ENCODE measurements around the gene NKPD1.
"Not testable (repeated sequence)": the region's sequence is repeated elsewhere in the genome, so short reads cannot be mapped to it uniquely, and the experiment has no call there.

The NKPD1 gene

DNA sequence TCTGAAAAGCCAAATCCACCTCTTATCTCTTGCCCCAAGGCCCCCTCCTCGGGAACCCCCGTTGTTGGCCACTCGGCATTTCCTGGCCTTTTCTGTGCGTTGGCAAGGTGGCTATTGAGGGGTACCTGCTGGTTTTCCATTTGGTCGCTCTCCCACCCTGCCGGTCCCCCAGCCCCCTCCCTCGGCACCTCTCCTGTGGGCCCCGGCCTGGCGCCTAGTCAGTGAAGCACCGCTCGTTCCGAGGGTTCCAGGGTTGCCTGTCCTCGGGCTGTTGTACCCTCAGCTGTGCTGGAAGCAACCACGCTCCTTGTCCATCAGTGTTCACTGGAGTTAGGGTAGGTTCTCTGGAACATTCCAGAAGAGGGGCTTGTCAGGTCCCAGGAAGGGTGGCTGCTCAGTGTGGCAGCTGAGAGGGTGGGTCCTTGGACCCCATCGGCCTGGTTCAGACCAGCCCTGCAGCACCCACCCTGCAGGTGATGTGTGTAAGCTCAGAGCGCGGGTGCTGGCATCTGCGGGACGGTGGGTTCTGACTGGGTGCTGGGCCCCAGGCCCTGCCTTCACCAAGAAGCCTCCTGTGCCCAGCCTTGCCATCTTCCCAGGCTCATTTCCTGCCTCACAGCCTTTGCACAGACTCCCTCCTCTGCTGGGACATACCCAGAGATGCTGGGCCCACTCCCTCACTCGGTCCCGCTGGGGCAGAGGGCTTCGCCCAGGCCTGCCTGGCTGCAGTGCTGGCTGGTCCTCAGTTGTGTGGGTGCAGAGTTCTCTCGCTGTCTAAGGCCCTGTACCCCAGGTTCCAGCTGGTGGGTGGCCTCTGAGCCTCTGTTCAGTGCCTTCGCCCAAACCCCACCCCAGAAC lies 21.3 kb downstream of the NKPD1 start:
- DNase-seq (ENCODE audit: low read depth): no peak

DNA sequence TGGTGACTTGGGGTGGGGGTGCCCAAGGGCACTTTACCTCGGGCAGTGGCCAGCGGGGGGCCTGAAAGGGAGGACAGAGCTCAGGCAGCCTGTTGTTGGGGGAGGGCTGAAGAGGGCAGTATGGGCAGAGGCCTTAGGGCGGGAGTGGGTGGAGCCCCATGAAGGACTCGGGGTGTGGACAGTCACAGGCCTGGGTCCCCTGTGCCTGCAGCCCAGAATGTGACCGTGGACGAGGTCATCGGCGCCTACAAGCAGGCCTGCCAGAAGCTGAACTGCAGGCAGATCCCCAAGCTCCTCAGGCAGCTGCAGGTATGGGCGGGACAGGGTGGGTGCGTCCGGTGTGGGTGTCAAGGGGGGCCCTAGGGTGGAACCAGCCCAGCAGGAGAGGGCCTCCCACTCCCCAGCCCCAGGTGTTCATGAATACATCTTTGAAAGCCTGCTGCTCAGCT lies 22.5 kb downstream of the NKPD1 start:
- no peak for DNase-seq (ENCODE audit: low read depth)

DNA sequence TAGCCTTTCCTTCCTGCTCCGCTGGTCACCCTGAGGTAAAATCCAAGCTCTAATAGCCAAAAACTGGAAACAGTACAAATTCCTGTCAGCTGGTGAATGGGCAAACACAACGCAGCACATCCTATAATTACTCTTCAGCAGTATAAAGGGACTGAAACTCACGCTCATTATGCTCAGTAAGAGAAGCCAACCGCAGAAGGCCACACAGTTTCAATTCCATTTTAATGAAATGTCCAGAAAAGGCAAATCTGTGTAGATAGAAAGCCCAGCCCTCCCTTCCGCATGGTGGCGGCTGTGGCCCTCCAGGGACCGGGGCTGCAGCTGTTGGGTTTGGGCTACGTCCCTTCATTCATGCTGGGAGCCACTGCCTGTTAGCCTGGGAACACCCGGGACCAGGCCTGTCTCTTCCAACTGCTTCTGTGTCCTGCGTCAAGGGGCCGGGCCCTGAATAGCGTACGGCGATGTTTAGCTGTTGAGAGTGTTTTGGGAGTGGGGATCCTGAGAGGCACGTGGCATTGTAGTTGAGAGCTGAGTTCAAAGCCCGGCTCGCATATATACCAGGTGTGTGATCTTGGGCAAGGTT lies 23.5 kb downstream of the NKPD1 start:
- DNase-seq (ENCODE audit: low read depth): no peak

DNA sequence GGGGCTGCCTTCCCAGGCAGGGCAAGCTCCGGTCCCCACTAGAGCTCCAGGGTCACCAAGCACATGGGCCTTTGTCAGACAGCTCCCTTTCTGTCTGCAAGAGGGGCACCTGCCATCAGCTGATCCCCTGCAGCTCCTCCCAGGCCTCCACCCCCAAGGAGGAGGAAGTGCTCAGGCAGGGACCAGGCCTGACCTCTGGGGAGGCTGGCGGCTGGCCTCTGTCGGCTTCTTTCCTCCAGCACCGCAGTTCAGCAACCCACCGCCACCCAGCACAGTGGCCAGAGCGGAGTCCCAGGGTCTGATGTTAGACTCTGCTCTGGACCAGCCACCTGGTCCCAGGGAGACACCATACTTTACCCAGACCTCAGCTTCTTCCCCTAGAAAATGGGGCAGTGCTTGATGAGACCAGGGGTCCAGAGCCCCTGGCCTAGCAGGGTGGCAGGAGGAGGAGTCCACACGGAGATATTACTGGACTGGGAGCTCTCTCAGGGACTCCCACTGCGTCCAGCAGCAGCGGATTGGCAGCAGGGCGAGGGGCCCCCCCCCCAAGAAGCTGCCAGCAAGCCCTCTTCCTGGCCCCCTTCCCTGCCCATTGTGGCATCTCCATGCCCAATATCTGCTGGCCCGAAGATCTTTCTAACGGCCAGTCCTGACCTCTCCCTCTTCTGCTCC lies 24.1 kb downstream of the NKPD1 start:
- no peak for DNase-seq (ENCODE audit: low read depth)

DNA sequence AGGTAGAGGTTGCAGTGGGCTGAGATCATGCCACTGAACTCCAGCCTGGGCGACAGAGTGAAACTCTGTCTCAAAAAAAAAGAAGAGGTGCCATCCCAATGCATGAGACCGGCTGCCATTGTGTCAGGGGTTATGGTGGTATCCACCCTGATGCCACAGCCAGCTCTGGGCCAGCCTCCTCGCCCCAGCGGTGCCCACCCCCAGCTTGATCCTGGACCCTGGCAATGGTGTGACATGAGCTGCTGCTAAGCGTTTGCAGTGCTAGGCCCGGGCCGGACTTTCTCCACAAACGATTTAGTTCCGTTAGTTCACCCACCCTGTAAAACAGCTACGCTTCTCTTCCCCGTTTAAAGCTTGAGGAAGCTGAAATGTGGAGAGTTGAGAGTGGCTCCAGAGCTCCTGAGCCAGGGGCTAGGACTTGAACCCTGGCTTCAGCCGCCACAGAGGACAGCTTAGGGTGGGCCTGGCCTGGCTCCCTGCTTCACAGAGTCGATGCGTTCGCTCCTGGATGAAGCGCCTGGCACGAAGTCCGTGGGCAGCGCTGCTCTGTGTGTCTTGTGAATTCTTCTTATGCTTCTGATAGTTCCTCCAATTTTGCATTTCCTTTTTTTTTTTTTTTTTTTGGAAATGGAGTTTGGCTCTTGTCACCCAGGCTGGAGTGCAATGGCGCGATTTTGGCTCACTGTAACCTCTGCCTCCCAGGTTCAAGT lies 25.5 kb downstream of the NKPD1 start:
- no peak for DNase-seq (ENCODE audit: low read depth)

DNA sequence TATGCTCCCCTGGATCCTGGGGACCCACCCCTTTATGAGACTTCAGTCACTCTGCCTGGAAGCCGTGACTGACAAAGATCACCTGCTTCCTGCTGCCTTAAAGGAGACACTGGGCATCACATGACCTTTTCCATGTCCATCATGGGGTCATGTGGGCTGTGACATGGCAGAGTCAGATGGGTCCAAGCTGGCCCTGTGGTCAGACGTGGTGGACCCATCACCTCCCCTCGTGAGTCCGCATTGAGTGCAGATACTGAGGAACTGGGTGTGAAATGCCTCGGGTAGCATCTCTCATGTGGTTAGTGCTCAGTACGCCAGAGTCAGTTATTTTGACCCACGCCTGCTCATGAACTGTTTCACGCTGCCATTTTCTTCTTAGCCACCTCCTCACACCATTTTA lies 27.1 kb downstream of the NKPD1 start:
- no peak for DNase-seq (ENCODE audit: low read depth)

DNA sequence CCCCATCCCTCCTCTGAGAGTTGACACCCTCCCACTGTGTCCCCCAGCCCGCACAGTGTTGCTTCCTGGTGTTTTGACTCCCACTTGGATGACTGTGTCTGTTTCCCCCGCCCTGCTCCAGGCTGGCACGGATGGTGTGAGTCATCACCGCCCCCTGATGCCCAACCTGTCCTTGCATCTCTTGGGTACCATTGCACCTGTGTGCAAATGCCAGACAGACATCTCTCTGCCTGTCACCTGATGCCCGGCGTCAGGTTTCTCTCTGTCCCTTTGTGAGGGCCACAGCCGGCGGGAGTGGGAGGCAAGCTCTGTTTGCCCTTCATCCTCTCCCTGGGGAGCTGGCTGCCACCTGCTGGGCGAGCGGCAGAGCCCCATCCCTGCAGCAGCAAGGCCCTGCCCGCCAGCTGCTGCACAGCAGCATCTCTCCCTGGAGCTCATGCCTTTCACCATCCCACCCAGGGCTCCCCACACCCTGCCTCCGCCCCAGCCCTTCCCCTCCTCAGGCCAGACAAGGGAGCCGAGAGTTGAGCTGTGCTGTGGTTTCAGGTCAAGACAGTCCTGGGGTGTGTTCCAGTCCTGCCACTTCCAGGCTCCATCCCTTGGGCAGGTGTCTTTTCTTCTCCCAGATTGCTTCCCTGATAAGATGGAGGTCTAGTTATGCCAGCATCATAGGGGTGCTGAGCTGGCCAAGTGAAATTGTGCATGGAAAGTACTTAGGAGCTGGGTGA lies 29.7 kb downstream of the NKPD1 start:
- no peak for DNase-seq (ENCODE audit: low read depth)

DNA sequence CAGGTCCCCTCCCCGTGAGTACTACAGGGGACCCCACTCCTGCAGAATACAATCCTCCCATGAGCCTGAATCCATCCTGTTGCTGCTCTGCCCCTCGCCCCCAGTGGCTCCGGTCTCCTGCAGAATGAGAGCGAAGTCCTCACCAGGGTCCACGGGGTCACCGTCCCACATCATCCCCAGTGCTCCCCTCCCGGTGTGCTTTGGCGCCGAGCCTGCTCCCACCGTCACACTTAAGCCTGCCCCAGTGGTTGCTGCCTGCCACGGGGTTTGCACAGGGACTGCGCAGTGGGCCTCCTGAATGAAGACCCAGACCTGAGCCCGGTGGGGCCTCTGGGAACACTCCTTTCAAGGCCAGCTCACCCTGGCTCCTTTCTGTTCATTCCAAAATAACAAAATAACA lies 30.5 kb downstream of the NKPD1 start:
- no peak for DNase-seq (ENCODE audit: low read depth)

DNA sequence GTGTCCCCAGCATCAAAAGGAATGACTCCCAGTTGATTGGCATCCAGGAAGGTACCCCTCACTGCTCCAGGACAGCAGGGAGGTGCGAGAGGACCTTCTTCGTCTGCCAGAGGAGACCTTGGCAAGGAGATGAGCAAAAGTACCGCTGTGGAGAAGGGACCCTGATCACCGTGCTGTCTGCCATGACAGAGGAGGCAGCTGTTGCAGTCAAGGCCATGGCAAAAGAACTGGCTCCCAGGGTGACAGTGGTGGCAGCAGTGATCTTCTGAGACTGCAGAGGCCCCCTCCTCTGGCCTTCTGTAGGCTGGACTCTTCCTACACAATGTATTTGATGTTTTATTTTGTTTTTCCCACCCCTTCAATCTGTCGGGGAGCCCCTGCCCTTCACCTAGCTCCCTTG lies 32.0 kb downstream of the NKPD1 start:
- no peak for DNase-seq (ENCODE audit: low read depth)

DNA sequence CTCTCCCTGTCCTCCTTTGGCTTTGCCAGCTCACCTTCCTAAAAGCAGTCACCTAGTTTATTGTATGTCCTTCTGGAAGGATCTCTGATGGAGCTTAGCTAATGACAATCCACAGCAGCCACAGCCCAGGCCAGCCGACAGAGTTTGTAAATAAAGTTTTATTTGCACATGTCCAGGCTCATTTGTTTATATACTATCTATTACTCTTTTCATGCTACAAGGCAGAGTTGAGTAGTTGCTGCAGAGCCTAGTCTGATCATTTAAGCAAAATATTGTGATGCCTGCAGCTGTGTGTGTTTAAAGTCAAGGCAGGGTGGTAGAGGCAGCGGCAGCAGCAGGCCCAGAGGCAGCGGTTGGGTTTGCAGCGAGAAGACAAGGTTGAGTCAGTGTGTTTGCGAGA lies 32.6 kb downstream of the NKPD1 start:
- DNase-seq (ENCODE audit: low read depth): no peak

DNA sequence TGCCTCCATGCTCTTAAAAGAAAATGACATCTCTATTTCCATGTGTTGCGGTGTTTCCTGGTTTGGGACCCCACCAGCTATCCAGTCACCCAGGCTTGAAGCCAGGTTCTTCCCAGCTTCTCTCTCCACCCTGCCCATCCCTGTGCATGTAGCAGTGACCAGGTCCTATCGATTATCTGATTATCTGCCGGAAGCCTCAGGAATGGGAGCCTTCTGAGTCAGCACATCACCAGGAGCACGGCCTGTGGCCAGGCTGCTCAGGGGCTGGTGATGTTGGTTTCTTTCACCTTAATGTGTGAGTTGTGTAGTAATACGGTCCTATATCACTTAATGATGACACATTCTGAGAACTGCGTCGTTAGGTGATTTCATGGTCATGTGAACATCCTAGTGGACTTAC lies 34.1 kb downstream of the NKPD1 start:
- no peak for DNase-seq (ENCODE audit: low read depth)

DNA sequence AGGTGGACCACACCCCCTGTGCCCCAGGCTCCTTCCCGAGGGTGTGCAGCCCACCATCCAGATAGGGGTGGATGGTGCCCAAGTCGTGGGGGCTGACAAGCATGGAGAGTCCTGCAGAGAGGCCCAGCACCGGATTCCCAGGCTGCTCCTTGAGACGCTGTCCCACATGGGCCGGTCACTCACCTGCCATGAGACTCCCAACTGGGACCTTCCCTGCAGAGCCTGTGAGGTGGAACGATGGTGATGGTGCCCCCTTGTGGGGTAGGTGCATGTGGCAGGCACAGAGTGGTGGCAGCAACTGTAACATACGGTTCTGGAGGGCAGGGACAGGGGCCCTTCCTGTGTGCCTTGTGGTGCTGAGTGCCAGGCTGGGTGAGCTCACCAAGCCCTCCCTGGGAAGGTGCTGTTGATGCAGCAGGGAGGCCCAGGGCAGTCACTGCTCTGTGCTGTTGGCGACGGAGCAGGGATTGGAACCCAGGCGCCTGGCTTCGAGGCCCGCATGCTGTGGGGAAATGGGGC lies 34.7 kb downstream of the NKPD1 start:
- no peak for DNase-seq (ENCODE audit: low read depth)

DNA sequence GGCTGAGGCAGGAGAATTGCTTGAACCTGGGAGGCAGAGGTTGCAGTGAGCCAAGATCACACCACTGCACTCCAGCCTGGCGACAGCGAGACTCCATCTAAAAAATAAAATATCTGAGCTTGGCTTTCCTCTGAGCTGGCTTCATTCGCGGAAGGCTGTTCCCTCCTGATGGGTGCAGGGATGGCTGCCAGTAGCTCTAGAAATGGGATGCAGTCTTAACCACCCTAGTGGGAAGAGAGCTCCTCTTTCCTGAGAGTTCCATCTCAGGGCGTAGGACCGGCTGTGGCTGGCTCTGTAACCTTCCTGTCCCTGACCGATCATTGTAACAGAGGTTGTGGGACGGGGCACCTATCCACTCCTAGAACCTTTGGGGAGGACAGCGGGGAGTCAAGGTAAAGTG lies 35.4 kb downstream of the NKPD1 start:
- no peak for DNase-seq (ENCODE audit: low read depth)

DNA sequence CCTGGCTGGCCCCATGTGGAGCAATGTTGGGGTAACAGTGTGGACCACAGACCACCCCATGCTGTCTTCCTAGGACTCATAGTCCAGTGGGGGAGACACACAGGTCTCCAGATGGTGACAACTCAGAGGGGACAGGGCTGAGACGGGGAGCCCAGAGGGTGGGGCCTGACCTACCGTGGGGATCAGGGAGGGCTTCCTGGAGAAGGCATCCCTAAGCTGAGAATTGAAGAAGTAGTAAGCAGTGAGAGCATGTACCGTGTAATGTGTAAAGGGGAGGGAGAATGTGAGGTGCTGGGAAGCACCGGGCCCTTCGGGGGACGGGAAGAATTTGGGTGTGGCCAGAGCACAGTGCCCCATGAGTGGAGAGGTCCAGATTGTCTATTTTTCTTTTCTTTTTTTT lies 36.8 kb downstream of the NKPD1 start:
- no peak for DNase-seq (ENCODE audit: low read depth)

DNA sequence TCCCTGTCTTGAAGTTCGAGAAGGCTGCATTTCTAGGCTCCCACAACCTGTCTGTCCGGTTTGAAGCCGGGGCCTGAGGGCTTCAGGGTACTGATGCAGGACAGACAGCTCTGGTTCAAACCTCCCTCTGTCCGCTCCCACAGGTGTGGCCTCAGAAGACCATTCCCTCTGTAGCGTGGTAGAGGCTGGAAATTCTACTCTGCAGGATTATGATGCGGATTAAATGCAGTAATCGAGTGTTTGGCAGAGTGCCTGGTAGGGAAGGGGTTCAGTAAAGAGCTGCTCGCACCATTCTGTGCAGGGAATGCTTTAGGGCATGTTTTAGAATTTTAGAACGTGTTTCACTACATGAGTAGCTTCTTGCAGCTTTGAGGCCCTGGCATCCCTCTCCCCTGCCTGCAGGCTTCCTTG lies 37.3 kb downstream of the NKPD1 start:
- DNase-seq (ENCODE audit: low read depth): no peak

DNA sequence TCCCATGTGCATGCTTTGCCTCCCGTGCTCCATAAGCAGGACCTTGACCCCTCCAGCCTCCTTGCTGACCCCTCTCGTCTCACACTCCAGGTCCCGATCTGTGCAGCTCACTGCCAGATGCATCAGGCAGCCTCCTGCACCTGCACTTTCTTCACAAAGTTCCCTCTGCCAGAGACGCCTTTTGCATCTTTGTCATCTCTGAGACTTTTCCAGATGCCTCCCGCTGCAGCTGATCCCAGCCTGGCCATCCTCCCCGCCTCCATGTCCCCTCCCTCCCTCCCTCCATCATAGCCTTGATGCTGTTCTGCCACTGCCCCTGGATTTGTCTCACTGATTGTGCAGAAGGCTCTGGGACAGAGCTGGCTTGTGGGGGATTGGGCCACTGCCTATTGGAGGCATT lies 38.0 kb downstream of the NKPD1 start:
- no peak for DNase-seq (ENCODE audit: low read depth)

DNA sequence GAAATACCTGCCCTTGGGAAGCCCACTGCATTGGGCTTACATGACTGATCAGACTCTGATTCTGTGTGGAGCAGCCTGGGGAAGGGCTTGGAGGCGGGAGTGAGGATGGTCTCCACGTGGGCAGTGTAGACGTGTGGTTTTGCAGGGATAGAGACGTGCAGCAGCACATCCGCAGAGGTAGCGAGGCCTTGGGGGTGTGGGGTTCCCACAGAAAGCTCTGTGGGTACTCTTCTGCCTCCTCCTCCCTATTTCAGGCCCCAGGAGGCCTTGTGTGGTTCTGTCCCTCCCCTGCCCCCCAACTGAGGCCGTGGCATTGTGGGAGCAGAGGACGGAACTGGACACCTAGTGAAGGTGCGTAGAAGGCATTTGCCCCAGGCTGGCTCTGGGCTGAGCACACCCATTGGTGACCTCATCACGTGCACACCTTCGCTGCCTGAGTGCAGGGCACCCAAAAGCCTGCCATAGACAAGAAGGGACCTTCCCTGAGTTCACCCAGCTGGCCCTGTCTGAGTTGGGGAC lies 38.9 kb downstream of the NKPD1 start:
- DNase-seq (ENCODE audit: low read depth): no peak

DNA sequence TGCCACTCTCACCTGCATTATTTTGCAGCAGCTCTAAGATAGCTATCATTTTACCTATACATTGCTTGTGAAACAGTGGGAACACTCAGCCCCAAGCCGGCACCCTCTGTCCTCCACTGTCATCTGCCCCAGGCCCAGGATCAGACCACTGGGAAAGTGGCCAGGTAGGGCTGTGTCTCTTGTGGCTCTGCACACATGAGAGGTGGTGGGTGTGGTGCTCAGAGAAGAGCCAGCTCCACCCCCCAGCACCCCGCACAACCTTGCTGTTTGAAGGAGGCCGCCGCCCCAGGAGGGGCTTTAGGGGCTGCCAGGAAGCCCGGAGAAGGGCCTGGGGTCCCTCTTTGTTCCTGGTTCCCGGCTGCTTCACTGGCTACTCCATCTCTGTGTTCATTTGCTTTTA lies 41.2 kb downstream of the NKPD1 start:
- DNase-seq (ENCODE audit: low read depth): no peak

DNA sequence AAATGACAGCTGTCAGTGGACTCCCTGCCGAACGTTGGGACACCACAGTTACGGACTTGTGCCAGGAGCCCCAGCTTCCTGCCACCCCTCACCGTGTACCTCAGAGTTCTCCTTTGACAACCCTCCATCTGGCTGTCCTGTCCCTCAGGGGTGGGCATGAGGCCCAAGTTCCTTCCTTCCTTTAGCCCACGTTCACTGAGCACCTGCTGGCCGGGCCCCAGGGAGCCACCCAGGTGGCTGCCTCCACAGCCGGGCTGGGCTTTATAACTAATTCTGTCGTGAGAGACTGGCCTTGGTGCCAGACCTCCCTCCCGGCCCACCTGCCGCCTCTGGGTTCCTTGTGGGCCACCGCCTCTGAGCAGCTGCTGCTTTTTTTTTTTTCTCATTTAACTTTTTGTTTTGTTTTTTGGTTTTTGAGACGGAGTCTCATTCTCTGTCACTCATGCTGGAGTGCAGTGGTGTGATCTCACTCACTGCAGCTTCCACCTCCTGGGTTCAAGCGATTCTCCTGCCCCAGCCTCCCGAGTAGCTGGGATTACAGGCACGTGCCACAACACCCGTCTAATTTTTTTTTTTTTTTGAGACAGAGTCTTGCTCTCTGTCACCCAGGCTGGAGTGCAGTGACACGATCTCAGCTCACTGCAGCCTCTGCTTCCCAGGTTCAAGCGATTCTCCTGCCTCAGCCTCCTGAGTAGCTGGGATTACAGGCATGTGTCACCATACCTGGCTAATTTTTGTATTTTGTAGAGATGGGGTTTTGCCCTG lies 42.0 kb downstream of the NKPD1 start:
- not testable (repeated sequence) for DNase-seq (ENCODE audit: low read depth)

DNA sequence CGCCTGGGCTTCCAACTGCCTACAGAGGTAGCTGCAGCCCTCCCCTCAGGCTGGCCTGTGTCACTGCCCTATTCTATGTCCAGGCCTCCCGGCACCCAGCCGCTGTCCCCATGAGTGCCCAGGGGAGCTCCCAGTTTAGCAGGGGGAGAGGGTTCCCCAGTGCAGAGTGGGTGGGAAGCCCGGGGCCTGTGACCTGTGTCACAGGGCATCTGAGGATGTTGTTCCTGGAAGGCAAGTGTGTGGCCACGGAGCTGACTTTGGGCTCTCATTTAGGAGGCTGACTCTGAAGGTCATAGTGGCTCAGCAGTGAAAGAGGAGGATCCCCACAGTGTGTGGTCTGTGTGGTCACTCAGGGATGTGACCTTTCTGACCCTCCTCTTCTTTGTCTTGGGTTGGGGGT lies 42.7 kb downstream of the NKPD1 start:
- DNase-seq (ENCODE audit: low read depth): no peak

DNA sequence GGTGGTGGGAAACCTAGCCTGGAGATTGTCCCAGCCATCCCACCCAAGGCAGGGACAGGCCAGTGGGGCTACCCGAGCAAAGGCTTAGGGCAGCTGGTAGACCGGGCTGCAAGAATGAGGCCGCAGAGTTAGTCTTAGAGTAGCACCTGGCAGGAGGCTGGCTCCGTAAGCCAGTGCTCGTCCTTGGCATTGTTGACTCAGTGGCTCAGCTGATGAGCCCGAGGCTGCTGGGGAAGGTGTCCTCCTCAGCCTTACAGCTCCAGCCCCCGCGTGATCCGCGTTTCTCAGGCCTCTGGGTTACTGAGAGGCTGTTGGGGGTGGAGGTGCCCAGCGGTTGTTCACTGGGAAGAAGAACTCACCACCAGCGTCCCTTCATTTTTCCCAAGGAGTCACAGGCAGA lies 43.1 kb downstream of the NKPD1 start:
- DNase-seq (ENCODE audit: low read depth): no peak

Data from HS-5 (cell line).